ENCODE data around the gene TM9SF3. TPM values are rescaled to one million over a fixed set of nuclear protein-coding genes. Genes with fewer than 3 reads are reported as not detected.

Gene TM9SF3
- polyA plus RNA-seq, 2 of the 4 experiments (the other 2 are of a cell fraction) = 92.9 to 138 TPM

- no peak for TF ChIP-seq ZSCAN20 (CRISPR knock-in tag; IDR thresholded peaks at IDR 0.05)
- TF ChIP-seq HOXA7 (CRISPR knock-in tag; IDR thresholded peaks at IDR 0.05) = no peak
- TF ChIP-seq RNF2 (IDR thresholded peaks at IDR 0.05; ENCODE audit: borderline replicate concordance, low read depth) = no peak
- TF ChIP-seq SREBF2 (IDR thresholded peaks at IDR 0.05) = no peak
- no peak for TF ChIP-seq REST (IDR thresholded peaks at IDR 0.05)
- no peak for TF ChIP-seq TFCP2L1 (CRISPR knock-in tag; IDR thresholded peaks at IDR 0.05)
- no peak for TF ChIP-seq ZC3H11A (IDR thresholded peaks at IDR 0.05)
- no peak for TF ChIP-seq RAD21 (conservative IDR thresholded peaks at IDR 0.05 in 1 of 2, IDR thresholded peaks at IDR 0.05 in 1 of 2)
- no peak for TF ChIP-seq FOXS1 (CRISPR knock-in tag; IDR thresholded peaks at IDR 0.05)
- no peak for TF ChIP-seq RCOR1 (IDR thresholded peaks at IDR 0.05; ENCODE audit: low read depth, low read length)
- no peak for TF ChIP-seq USF2 (IDR thresholded peaks at IDR 0.05)
- no peak for TF ChIP-seq MYC (IDR thresholded peaks at IDR 0.05; ENCODE audit: borderline replicate concordance, low read length)
- no peak for TF ChIP-seq EHF (CRISPR knock-in tag; IDR thresholded peaks at IDR 0.05)
- no peak for TF ChIP-seq PBX3 (IDR thresholded peaks at IDR 0.05)
- no peak for TF ChIP-seq TP53 (CRISPR knock-in tag; IDR thresholded peaks at IDR 0.05)
- no peak for FAIRE-seq
- no peak for DNase-seq (ENCODE audit: low read depth in 1 of 2, low spot score in 1 of 2)
- POLR2A ChIA-PET = no interaction called here
- no peak overlapping the region for H3K4me2 ChIP-seq
- no peak for ATAC-seq
- CTCF ChIA-PET = no interaction called here
- H3K4me1 ChIP-seq = peaks cover 6% of the 10 kb centered on the region; the same call in 2 of the 3 replicates
- H3K27ac ChIP-seq = no peak overlapping the region
- H3K9me3 ChIP-seq = no peaks in the 10 kb centered on the region
- 89% methylated on average over 6 of the region's 6 CpGs for WGBS (ENCODE audit: missing lambda C conversion rate)
- no peak overlapping the region for H3K4me3 ChIP-seq
These were observed 57.1 kb downstream of the TM9SF3 start for GRCh38 chr10:96529634-96530279.

- 74% methylated on average over 1 of the region's 1 CpG for WGBS (ENCODE audit: missing lambda C conversion rate)
- TF ChIP-seq GATA3 (IDR thresholded peaks at IDR 0.05; ENCODE audit: borderline replicate concordance) = no peak
- no peak overlapping the region for H3K27ac ChIP-seq
- H3K4me3 ChIP-seq = no peak overlapping the region
- ChIA-PET POLR2A (no interaction called here), CTCF (interaction anchor here (1.0 to 1.9 kb wide), 3 partner anchors 11 to 151 kb away, joined by 3 to 13 read pairs (median 4); partner anchors contain the start of gene TLL2)
- no peaks in the 10 kb centered on the region for H3K4me1 ChIP-seq
- H3K9me3 ChIP-seq = no peaks in the 10 kb centered on the region
- ATAC-seq = no peak
- no peak for DNase-seq (ENCODE audit: low read depth in 1 of 2, low spot score in 1 of 2)
- H3K4me2 ChIP-seq = no peak overlapping the region
- FAIRE-seq = no peak
These were observed 62.1 kb downstream of the TM9SF3 start for GRCh38 chr10:96524741-96525140.

- no peak for FAIRE-seq
- ATAC-seq = no peak
- 95% methylated on average over 1 of the region's 1 CpG for WGBS (ENCODE audit: missing lambda C conversion rate)
- peaks cover 6% of the 10 kb centered on the region; the same call in 2 of the 3 replicates for H3K4me1 ChIP-seq
- ChIA-PET POLR2A (no interaction called here), CTCF (no interaction called here)
- no peak for DNase-seq (ENCODE audit: low read depth in 1 of 2, low spot score in 1 of 2)
- H3K4me3 ChIP-seq = no peak overlapping the region
- H3K9me3 ChIP-seq = no peaks in the 10 kb centered on the region
- H3K27ac ChIP-seq = no peak overlapping the region
- H3K4me2 ChIP-seq = no peak overlapping the region
- TF ChIP-seq RFX5 (IDR thresholded peaks at IDR 0.05) (no peak), HEYL (CRISPR knock-in tag; IDR thresholded peaks at IDR 0.05) (no peak), PBX3 (IDR thresholded peaks at IDR 0.05) (no peak), E2F6 (IDR thresholded peaks at IDR 0.05; ENCODE audit: borderline replicate concordance, low read depth) (no peak), RNF2 (IDR thresholded peaks at IDR 0.05; ENCODE audit: borderline replicate concordance, low read depth) (no peak), REST (IDR thresholded peaks at IDR 0.05) (no peak), TP53 (CRISPR knock-in tag; IDR thresholded peaks at IDR 0.05) (no peak), ZFP36 (IDR thresholded peaks at IDR 0.05; ENCODE audit: borderline replicate concordance, partially characterized antibody) (no peak), FOSL2 (IDR thresholded peaks at IDR 0.05) (no peak), FOSL2 (CRISPR knock-in tag; IDR thresholded peaks at IDR 0.05) (no peak)
These were observed 69.5 kb downstream of the TM9SF3 start for GRCh38 chr10:96517284-96517683.
